H1 (cell line): ENCODE results near the gene RAB3B. TPM values are rescaled to one million over a fixed set of nuclear protein-coding genes. Genes with fewer than 3 reads are reported as not detected.

ENCODE experiments used
- CTCF ChIA-PET: fragments of 300-600 bp; sonication (Branson Sonifier 250); formaldehyde crosslinking; loops from one replicate; lab custom pipeline; 2021; ENCODE audit not compliant: partially characterized antibody; lab: Charles Lee
- POLR2A ChIA-PET: fragments of 300-600 bp; sonication (Branson Sonifier 250); formaldehyde crosslinking; loops from one replicate; lab custom pipeline; 2021; ENCODE audit warnings: inconsistent platforms; ENCODE audit not compliant: partially characterized antibody; lab: Charles Lee
- DNase-seq, 2 experiments: peaks; one replicate each; pipeline versions ENCODE4 v3.0.0 to v3.0.0-alpha.2; 2010 to 2022; ENCODE audit warnings: low spot score in 2 of 2, low read depth in 1 of 2, mixed read lengths in 1 of 2
- FAIRE-seq: peaks from 2 replicates; lab custom pipeline; 2011; peaks lifted over from hg19 to GRCh38; lab: Jason Lieb, UNC
- H2AFZ ChIP-seq: 2 replicates; pipeline ENCODE4 v1.8.1; 2012; ENCODE audit warnings: low read length, inconsistent platforms
- H2AK5ac ChIP-seq: 2 replicates; pipeline ENCODE4 v1.6.1; 2013; ENCODE audit warnings: low read depth, low read length
- H2BK120ac ChIP-seq: replicated peaks from 2 replicates; pipeline ENCODE3; 2013; ENCODE audit warnings: low read depth, low read length, inconsistent platforms
- H2BK12ac ChIP-seq: 2 replicates; pipeline ENCODE4 v1.6.1; 2013; ENCODE audit warnings: low read depth, low read length
- H2BK15ac ChIP-seq: 2 replicates; pipeline ENCODE4 v1.6.1; 2013; ENCODE audit warnings: low read length
- H2BK20ac ChIP-seq: 2 replicates; pipeline ENCODE4 v1.6.1; 2013; ENCODE audit warnings: low read length
- H2BK5ac ChIP-seq: 2 replicates; pipeline ENCODE4 v1.6.1; 2013; ENCODE audit warnings: low read depth, low read length
- H3K14ac ChIP-seq: 2 replicates; pipeline ENCODE4 v1.6.1; 2013; ENCODE audit warnings: inconsistent platforms; ENCODE audit not compliant: insufficient read length
- H3K18ac ChIP-seq: 2 replicates; pipeline ENCODE4 v1.6.1; 2013; ENCODE audit warnings: low read length; ENCODE audit errors: extremely low read depth
- H3K23ac ChIP-seq: 2 replicates; pipeline ENCODE4 v1.6.1; 2013; ENCODE audit warnings: inconsistent platforms; ENCODE audit not compliant: insufficient read length
- H3K23me2 ChIP-seq: 2 replicates; pipeline ENCODE4 v1.6.1; 2013; ENCODE audit warnings: low read depth, low read length
- H3K27ac ChIP-seq: 2 replicates; pipeline ENCODE4 v1.6.1; 2011; ENCODE audit warnings: low read depth, low read length, inconsistent platforms
- H3K27me3 ChIP-seq, 4 experiments: replicated peaks in 1 of 4; 1 replicate in 1 of 4; 2 replicates in 3 of 4; pipeline versions ENCODE4 v1.6.1 to v1.8.1; 2011 to 2013; ENCODE audit warnings: low read length in 3 of 4, mild to moderate bottlenecking in 3 of 4, inconsistent platforms in 2 of 4, mixed read lengths in 2 of 4, moderate library complexity in 1 of 4; ENCODE audit not compliant: control insufficient read depth in 3 of 4, insufficient read depth in 3 of 4; ENCODE audit errors: extremely low read depth in 1 of 4
- H3K36me3 ChIP-seq, 4 experiments: 2 replicates each; pipeline versions ENCODE4 v1.6.1 to v1.8.1; 2011 to 2013; ENCODE audit warnings: mild to moderate bottlenecking in 4 of 4, low read length in 3 of 4, moderate library complexity in 2 of 4, control low read depth in 1 of 4, inconsistent platforms in 1 of 4; ENCODE audit not compliant: insufficient read depth in 4 of 4, control insufficient read depth in 2 of 4
- H3K4ac ChIP-seq: replicated peaks from 2 replicates; pipeline ENCODE3; 2013; ENCODE audit warnings: low read length, low read depth, mixed read lengths, inconsistent platforms; ENCODE audit not compliant: insufficient read length
- H3K4me1 ChIP-seq, 4 experiments: replicated peaks in 1 of 4; 1 replicate in 1 of 4; 2 replicates in 3 of 4; pipeline versions ENCODE4 v1.6.1 to v1.8.1; 2011 to 2013; ENCODE audit warnings: low read length in 3 of 4, inconsistent platforms in 2 of 4, mixed read lengths in 1 of 4; ENCODE audit not compliant: insufficient read depth in 4 of 4, control insufficient read depth in 3 of 4
- H3K4me2 ChIP-seq, 2 experiments: 2 replicates each; pipeline versions ENCODE4 v1.6.1 to v1.8.1; 2011 to 2013; ENCODE audit warnings: low read depth in 2 of 2, low read length in 2 of 2, control low read depth in 1 of 2, inconsistent platforms in 1 of 2, mild to moderate bottlenecking in 1 of 2; ENCODE audit not compliant: insufficient read depth in 1 of 2
- H3K4me3 ChIP-seq, 4 experiments: fragments of 200-600, 300-600 bp in 1 of 4; sonication (generic), shearing (Covaris generic), sonication (Bioruptor Twin) in 1 of 4; 2 replicates each; pipeline versions ENCODE4 v1.5.1 to v1.8.1; 2011 to 2016; ENCODE audit warnings: low read length in 4 of 4, low read depth in 3 of 4, control low read depth in 2 of 4, inconsistent platforms in 2 of 4, mild to moderate bottlenecking in 2 of 4, mixed read lengths in 1 of 4, moderate library complexity in 1 of 4; ENCODE audit not compliant: insufficient read depth in 2 of 4; ENCODE audit errors: extremely low read depth in 1 of 4
- H3K56ac ChIP-seq: replicated peaks from 2 replicates; pipeline ENCODE3; 2013; ENCODE audit warnings: low read depth, mild to moderate bottlenecking, mixed read lengths, low read length, inconsistent platforms; ENCODE audit not compliant: insufficient read length
- H3K79me1 ChIP-seq: 2 replicates; pipeline ENCODE4 v1.6.1; 2013; ENCODE audit warnings: low read depth, low read length, control low read depth
- H3K79me2 ChIP-seq, 2 experiments: 2 replicates each; pipeline versions ENCODE4 v1.6.1 to v1.8.1; 2012 to 2013; ENCODE audit warnings: low read length in 2 of 2, mild to moderate bottlenecking in 2 of 2, inconsistent platforms in 1 of 2; ENCODE audit not compliant: insufficient read depth in 2 of 2, control insufficient read depth in 1 of 2
- H3K9ac ChIP-seq, 4 experiments: replicated peaks in 1 of 4; 1 replicate in 1 of 4; 2 replicates in 3 of 4; pipeline versions ENCODE4 v1.6.1 to v1.8.1; 2011 to 2013; ENCODE audit warnings: low read depth in 3 of 4, low read length in 3 of 4, control low read depth in 2 of 4, mild to moderate bottlenecking in 2 of 4, moderate library complexity in 2 of 4, inconsistent platforms in 1 of 4; ENCODE audit errors: extremely low read depth in 1 of 4
- H3K9me3 ChIP-seq, 2 experiments: 2 replicates each; pipeline versions ENCODE4 v1.6.1 to v1.8.1; 2012 to 2013; ENCODE audit warnings: mild to moderate bottlenecking in 2 of 2, moderate library complexity in 2 of 2, control low read depth in 1 of 2, inconsistent platforms in 1 of 2, low read depth in 1 of 2, low read length in 1 of 2, mixed read lengths in 1 of 2; ENCODE audit not compliant: insufficient read depth in 2 of 2
- H4K20me1 ChIP-seq, 2 experiments: replicated peaks in 1 of 2; 2 replicates each; pipeline versions ENCODE3 to v1.8.1; 2011 to 2013; ENCODE audit warnings: inconsistent platforms in 2 of 2, low read length in 2 of 2, mild to moderate bottlenecking in 1 of 2; ENCODE audit not compliant: insufficient read depth in 2 of 2, control insufficient read depth in 1 of 2
- H4K5ac ChIP-seq: 2 replicates; pipeline ENCODE4 v1.6.1; 2013; ENCODE audit warnings: low read length, low read depth, mixed read lengths, inconsistent platforms; ENCODE audit not compliant: insufficient read length
- H4K8ac ChIP-seq: 2 replicates; pipeline ENCODE4 v1.8.0; 2013; ENCODE audit warnings: mild to moderate bottlenecking, moderate library complexity, low read length, inconsistent platforms; ENCODE audit not compliant: insufficient read depth; ENCODE audit errors: extremely low read depth
- H4K91ac ChIP-seq: replicated peaks from 2 replicates; pipeline ENCODE3; 2013; ENCODE audit warnings: low read length, mixed read lengths, inconsistent platforms; ENCODE audit not compliant: insufficient read length
- CEBPB ChIP-seq: IDR thresholded peaks from 2 replicates; pipeline ENCODE4 v1.6.1; 2012; ENCODE audit warnings: low read depth, low read length
- CHD1 ChIP-seq: IDR thresholded peaks from 2 replicates; pipeline ENCODE4 v1.6.1; 2012; ENCODE audit warnings: low read depth, low read length, improper control_type of control experiment
- CHD2 ChIP-seq: IDR thresholded peaks from 2 replicates; pipeline ENCODE4 v1.6.1; 2012; ENCODE audit warnings: low read length, improper control_type of control experiment
- GTF2F1 ChIP-seq: IDR thresholded peaks from 2 replicates; pipeline ENCODE4 v1.6.1; 2012; ENCODE audit warnings: low read depth, low read length, improper control_type of control experiment, borderline replicate concordance
- JUND ChIP-seq: IDR thresholded peaks from 2 replicates; pipeline ENCODE4 v1.6.1; 2011; ENCODE audit warnings: mild to moderate bottlenecking, improper control_type of control experiment, low read length
- KDM1A ChIP-seq: fragments of 200-600, 300-600 bp; sonication (generic); IDR thresholded peaks from 2 replicates; pipeline ENCODE4 v1.7.1; 2016; ENCODE audit warnings: mild to moderate bottlenecking, low read length, borderline replicate concordance
- KDM4A ChIP-seq: IDR thresholded peaks from one replicate; pipeline ENCODE4 v1.7.1; 2012; ENCODE audit warnings: low read depth, mild to moderate bottlenecking, moderate library complexity, low read length, inconsistent platforms; ENCODE audit not compliant: severe bottlenecking
- KDM5A ChIP-seq: fragments of 200-600 bp; IDR thresholded peaks from 2 replicates; pipeline ENCODE4 v1.7.1; 2012; ENCODE audit warnings: mild to moderate bottlenecking, low read length, inconsistent platforms, mixed read lengths
- RBBP5 ChIP-seq: IDR thresholded peaks from 2 replicates; pipeline ENCODE4 v1.7.1; 2012; ENCODE audit warnings: low read depth, mild to moderate bottlenecking, inconsistent platforms, low read length, moderate library complexity, borderline replicate concordance
- SP2 ChIP-seq: IDR thresholded peaks from 2 replicates; pipeline ENCODE4 v1.6.1; 2012; ENCODE audit warnings: mild to moderate bottlenecking, low read length, inconsistent platforms
- TCF12 ChIP-seq: IDR thresholded peaks from 2 replicates; pipeline ENCODE4 v1.6.1; 2011; ENCODE audit warnings: low read depth, mild to moderate bottlenecking, low read length
- ZNF274 ChIP-seq: IDR thresholded peaks from 2 replicates; pipeline ENCODE4 v1.7.0; 2012; ENCODE audit warnings: low read length, borderline replicate concordance; ENCODE audit errors: extremely low read depth
- WGBS, 2 experiments: shearing (Covaris generic) in 1 of 2; methylation state at CpG; one replicate each; pipeline versions ENCODE4 v1.1.6 to v1.1.7; 2013 to 2015; ENCODE audit warnings: low lambda C conversion rate in 2 of 2, mixed read lengths in 2 of 2, inconsistent platforms in 1 of 2, low coverage in 1 of 2, missing lambda C conversion rate in 1 of 2; ENCODE audit not compliant: insufficient replicate concordance in 2 of 2, insufficient coverage in 1 of 2, insufficient read length in 1 of 2; ENCODE audit errors: extremely low coverage in 1 of 2, missing lambda C conversion rate in 1 of 2; 5-methylcytosine and 5-hydroxymethylcytosine counted together
- polyA plus RNA-seq, 7 experiments: library from polyadenylated mRNA; depleted of rRNA in 3 of 7; stranded (reverse) in 5 of 7; unstranded in 2 of 7; fragments of >200 nt in 5 of 7; fragments of 200-250 nt in 2 of 7; gene quantifications; 1 replicate in 5 of 7; 2 replicates in 1 of 7; 4 replicates in 1 of 7; pipeline versions ENCODE4 v1.2.1 to v1.2.3, GENCODE V29; 2011 to 2013; ENCODE audit warnings: missing spikeins in 2 of 7, mixed read lengths in 2 of 7
- total RNA-seq: library from RNA; stranded (reverse); fragmentation: NEBNext Ultra II Directional; extraction: Animal tissue kit (Norgen Biotek cat#: 25700); gene quantifications from 2 replicates; pipeline ENCODE4 v1.2.1, GENCODE V29; 2021

Gene RAB3B
- total and polyA plus RNA-seq, 2 of the 8 experiments (the other 6 are each of a cell fraction or from before 2014, with no cell fraction given) = 12.5 to 36.8 TPM

DNA sequence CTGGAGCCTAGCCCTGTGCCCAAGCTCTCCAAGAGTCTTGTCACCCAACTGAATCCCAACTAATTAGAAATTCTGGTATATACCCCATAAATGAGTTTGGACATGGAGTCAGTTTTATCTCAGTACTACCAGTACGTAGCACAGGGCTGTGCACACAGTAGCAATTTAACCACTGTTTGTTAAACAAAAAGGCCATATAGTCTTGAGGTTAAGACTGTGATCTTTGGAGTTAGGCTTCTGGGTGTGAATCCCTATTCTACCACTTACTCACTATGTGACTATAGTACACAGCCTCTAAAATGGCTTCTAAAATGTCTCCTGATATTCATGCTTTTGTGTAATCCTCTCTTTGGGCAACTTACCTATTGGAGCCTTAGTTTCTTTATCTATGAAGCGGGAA lies 48.2 kb downstream of the RAB3B start:
- Histone ChIP-seq H3K4me3 (no peak overlapping the region), H3K79me2 (no peaks in the 10 kb centered on the region), H2BK20ac (no peak overlapping the region), H3K9ac (no peak overlapping the region), H4K8ac (no peak overlapping the region), H3K4ac (no peak overlapping the region), H4K91ac (no peak overlapping the region), H2BK120ac (no peak overlapping the region), H2AFZ (no peak overlapping the region), H3K36me3 (peaks cover 0 to 24% (median 12%) of the 10 kb centered on the region in 4 experiments; a peak in 6 of 8 replicates), H3K4me2 (no peak overlapping the region), H3K27me3 (no peaks in the 10 kb centered on the region), H4K5ac (no peak overlapping the region), H4K20me1 (peaks cover 0 to 2% of the 10 kb centered on the region in 2 experiments), H2BK12ac (no peak overlapping the region), H3K4me1 (no peaks in the 10 kb centered on the region), H3K56ac (no peak overlapping the region), H3K27ac (no peak overlapping the region), H3K79me1 (no peaks in the 10 kb centered on the region), H3K23ac (no peak overlapping the region), H2AK5ac (no peak overlapping the region), H3K23me2 (no peaks in the 10 kb centered on the region), H3K14ac (no peak overlapping the region), H3K18ac (no peak overlapping the region), H3K9me3 (peaks cover 6 to 8% of the 10 kb centered on the region in 2 experiments; a peak in 2 of 4 replicates), H2BK15ac (no peak overlapping the region), H2BK5ac (no peak overlapping the region)
- FAIRE-seq (no peak), DNase-seq (no peak)
- WGBS, 2 experiments = 94% methylated on average over 2 of the region's 2 CpGs; no CpG with 5 or more reads in 1 of the 2 experiments
- TF ChIP-seq CEBPB (no peak), TCF12 (no peak), JUND (no peak), KDM5A (no peak), KDM1A (no peak), CHD1 (no peak), SP2 (no peak), CHD2 (no peak), GTF2F1 (no peak), ZNF274 (no peak), RBBP5 (no peak), KDM4A (no peak)
- ChIA-PET POLR2A (interaction anchor here (1.6 kb wide), 1 partner anchor 8 kb away, joined by 4 read pairs; no protein-coding TSS in a partner anchor), CTCF (interaction anchor here (1.2 to 1.8 kb wide), 2 partner anchors 14 to 16 kb away, joined by 3 to 9 read pairs; no protein-coding TSS in a partner anchor)
